PC-9 (cell line): Measurements from ENCODE around the gene SMIM10L2A. TPM values are rescaled to one million over a fixed set of nuclear protein-coding genes. Genes with fewer than 3 reads are reported as not detected.

ENCODE experiments used
- BruUV-seq: library from RNA; stranded (reverse); fragments of 400-500 nt; replicated peaks from 2 replicates; lab custom pipeline; 2021; lab: Mats Ljungman, UMichigan
- CTCF ChIA-PET: fragments of 300-600 bp; sonication (Branson Sonifier 250); formaldehyde crosslinking; loops from one replicate; lab custom pipeline; 2022; ENCODE audit warnings: antibody characterized with exemption; lab: Charles Lee
- POLR2A ChIA-PET: fragments of 300-600 bp; sonication (Branson Sonifier 250); formaldehyde crosslinking; loops from one replicate; lab custom pipeline; 2022; ENCODE audit warnings: antibody characterized with exemption; ENCODE audit not compliant: unreplicated experiment; lab: Charles Lee
- DNase-seq, 2 experiments: peaks; one replicate each; pipeline versions ENCODE4 v3.0.0 to v3.0.0-alpha.2; 2015 to 2022; ENCODE audit warnings: mixed read lengths in 1 of 2
- H2AFZ ChIP-seq: fragments of 200-600 bp; sonication (generic); 2 replicates; pipeline ENCODE4 v1.8.1; 2017; ENCODE audit warnings: antibody characterized with exemption
- H3F3A ChIP-seq: fragments of 200-600 bp; sonication (generic); 2 replicates; pipeline ENCODE4 v1.8.1; 2017; ENCODE audit warnings: antibody characterized with exemption, mild to moderate bottlenecking, low read depth; ENCODE audit not compliant: insufficient read depth
- H3K27ac ChIP-seq: fragments of 200-600 bp; sonication (generic); 2 replicates; pipeline ENCODE4 v1.6.1; 2016; ENCODE audit warnings: mixed run types
- H3K27me3 ChIP-seq: fragments of 200-600 bp; sonication (generic); 2 replicates; pipeline ENCODE4 v1.6.1; 2016; ENCODE audit warnings: low read depth, mixed run types; ENCODE audit not compliant: insufficient read depth
- H3K36me3 ChIP-seq: fragments of 200-600 bp; sonication (generic); 2 replicates; pipeline ENCODE4 v1.6.1; 2016; ENCODE audit warnings: low read depth, mixed run types
- H3K4me1 ChIP-seq: fragments of 200-600 bp; sonication (generic); replicated peaks from 2 replicates; pipeline ENCODE4 v1.6.1; 2016; ENCODE audit warnings: mixed run types; ENCODE audit not compliant: insufficient read depth
- H3K4me2 ChIP-seq: fragments of 200-600 bp; sonication (generic); 2 replicates; pipeline ENCODE4 v1.6.1; 2017; ENCODE audit warnings: mixed run types
- H3K4me3 ChIP-seq: fragments of 200-600 bp; sonication (generic); 2 replicates; pipeline ENCODE4 v1.6.1; 2016; ENCODE audit warnings: mixed run types
- H3K79me2 ChIP-seq: fragments of 200-600 bp; sonication (generic); 2 replicates; pipeline ENCODE4 v1.6.1; 2017; ENCODE audit warnings: low read depth, mixed run types
- H3K9me2 ChIP-seq: fragments of 200-600 bp; sonication (generic); 2 replicates; pipeline ENCODE4 v1.8.1; 2017; ENCODE audit warnings: mild to moderate bottlenecking; ENCODE audit not compliant: insufficient read depth
- H3K9me3 ChIP-seq: fragments of 200-600 bp; sonication (generic); 2 replicates; pipeline ENCODE4 v1.8.1; 2016; ENCODE audit warnings: low read depth; ENCODE audit not compliant: insufficient read depth
- H4K20me1 ChIP-seq: fragments of 200-600 bp; sonication (generic); 2 replicates; pipeline ENCODE4 v1.8.1; 2017; ENCODE audit not compliant: insufficient read depth
- EZH2 ChIP-seq: fragments of 200-600 bp; sonication (generic); IDR thresholded peaks from 2 replicates; pipeline ENCODE4 v1.8.0; 2017; ENCODE audit warnings: antibody characterized with exemption, low read depth
- intact Hi-C: fragments of 100-400 bp; cut with micrococcal nuclease; formaldehyde crosslinking; loops from one replicate; pipeline ENCODE4 v1.10.0; 2022; ENCODE audit not compliant: unreplicated experiment
- total RNA-seq: library from RNA; stranded (reverse); gene quantifications from 2 replicates; pipeline ENCODE4 v1.2.3, GENCODE V29; 2021
- TF ChIP-seq, protein P1 (sequence below): fragments of 200-600 bp; sonication (generic); conservative IDR thresholded peaks from 2 replicates; pipeline ENCODE4 v1.6.1; 2017; ENCODE audit warnings: mixed run types, antibody characterized with exemption, mild to moderate bottlenecking, moderate library complexity

The SMIM10L2A gene
- total RNA-seq, 1 experiment from 2014 or later, result not detected

GRCh38 chrX:135424469-135424868 lies 2.7 kb downstream of the SMIM10L2A start:
- no peaks in the 10 kb centered on the region for H3K9me3 ChIP-seq
- intact Hi-C loops, result no loop called here
- H4K20me1 ChIP-seq, result no peaks in the 10 kb centered on the region
- no peak overlapping the region for H3K27ac ChIP-seq
- H3F3A ChIP-seq, result no peaks in the 10 kb centered on the region
- no TSS peak for BruUV-seq
- TF ChIP-seq, protein P1, sequence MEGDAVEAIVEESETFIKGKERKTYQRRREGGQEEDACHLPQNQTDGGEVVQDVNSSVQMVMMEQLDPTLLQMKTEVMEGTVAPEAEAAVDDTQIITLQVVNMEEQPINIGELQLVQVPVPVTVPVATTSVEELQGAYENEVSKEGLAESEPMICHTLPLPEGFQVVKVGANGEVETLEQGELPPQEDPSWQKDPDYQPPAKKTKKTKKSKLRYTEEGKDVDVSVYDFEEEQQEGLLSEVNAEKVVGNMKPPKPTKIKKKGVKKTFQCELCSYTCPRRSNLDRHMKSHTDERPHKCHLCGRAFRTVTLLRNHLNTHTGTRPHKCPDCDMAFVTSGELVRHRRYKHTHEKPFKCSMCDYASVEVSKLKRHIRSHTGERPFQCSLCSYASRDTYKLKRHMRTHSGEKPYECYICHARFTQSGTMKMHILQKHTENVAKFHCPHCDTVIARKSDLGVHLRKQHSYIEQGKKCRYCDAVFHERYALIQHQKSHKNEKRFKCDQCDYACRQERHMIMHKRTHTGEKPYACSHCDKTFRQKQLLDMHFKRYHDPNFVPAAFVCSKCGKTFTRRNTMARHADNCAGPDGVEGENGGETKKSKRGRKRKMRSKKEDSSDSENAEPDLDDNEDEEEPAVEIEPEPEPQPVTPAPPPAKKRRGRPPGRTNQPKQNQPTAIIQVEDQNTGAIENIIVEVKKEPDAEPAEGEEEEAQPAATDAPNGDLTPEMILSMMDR, result no peak
- TF ChIP-seq EZH2, result no peak
- no peak for DNase-seq
- ChIA-PET CTCF (no interaction called here), POLR2A (no interaction called here)
- H3K4me2 ChIP-seq, result no peak overlapping the region
- H3K36me3 ChIP-seq, result no peaks in the 10 kb centered on the region
- no peak overlapping the region for H2AFZ ChIP-seq
- no peaks in the 10 kb centered on the region for H3K9me2 ChIP-seq
- no peaks in the 10 kb centered on the region for H3K79me2 ChIP-seq
- H3K4me1 ChIP-seq, result no peaks in the 10 kb centered on the region
- H3K4me3 ChIP-seq, result no peak overlapping the region
- peaks cover 44% of the 10 kb centered on the region for H3K27me3 ChIP-seq

DNA sequence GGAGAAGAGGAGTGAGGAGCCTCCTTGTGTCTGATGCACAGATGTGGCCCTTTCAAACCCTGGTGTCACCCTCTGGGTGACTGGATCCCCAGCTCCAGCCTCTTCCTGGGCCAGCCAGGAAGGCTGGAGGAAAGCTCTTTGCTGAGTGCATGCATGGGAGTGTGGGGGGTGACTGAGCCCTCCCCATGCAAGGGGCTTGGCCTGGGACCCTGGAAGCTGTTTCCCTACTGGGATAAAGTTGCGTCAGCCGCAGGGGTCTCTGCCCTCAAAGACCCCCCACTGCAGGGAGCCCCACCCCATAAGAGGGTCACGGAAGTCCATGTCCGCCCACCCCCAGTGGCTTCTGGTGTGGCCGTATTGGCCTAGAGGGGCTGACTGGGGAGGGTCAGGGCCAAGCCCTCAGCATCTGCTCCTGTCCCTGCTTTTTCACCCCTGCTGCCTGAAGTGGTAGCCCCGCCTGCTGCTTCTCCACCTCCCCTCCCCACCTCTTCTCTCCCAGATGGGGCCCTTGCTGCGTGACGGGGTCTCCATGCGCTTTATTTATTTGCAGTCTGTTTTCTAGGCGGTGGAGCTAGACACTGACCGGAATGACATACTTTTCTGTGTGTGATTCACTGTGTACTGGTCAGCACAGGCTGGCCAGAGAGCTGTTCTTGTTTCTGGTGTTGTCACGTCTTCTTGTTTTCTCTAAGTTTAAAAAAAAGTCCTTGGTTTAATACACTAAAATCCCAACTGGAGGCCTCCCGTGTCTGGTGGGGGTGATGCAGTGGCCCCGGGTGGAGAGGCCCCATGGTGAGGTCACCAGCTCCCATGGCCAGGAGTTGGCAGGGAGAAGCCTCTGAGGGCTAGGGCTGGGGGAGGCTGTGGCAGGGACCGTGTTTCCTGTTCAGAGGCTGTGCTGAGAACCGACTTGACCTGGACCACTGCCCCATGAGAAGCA lies 3.6 kb downstream of the SMIM10L2A start:
- ChIA-PET POLR2A (no interaction called here), CTCF (no interaction called here)
- intact Hi-C loops, result no loop called here
- Histone ChIP-seq H3F3A (no peaks in the 10 kb centered on the region), H3K9me2 (no peaks in the 10 kb centered on the region), H3K9me3 (no peaks in the 10 kb centered on the region), H3K27ac (no peak overlapping the region), H4K20me1 (no peaks in the 10 kb centered on the region), H3K4me3 (no peak overlapping the region), H3K27me3 (peaks cover 47% of the 10 kb centered on the region), H3K4me2 (no peak overlapping the region), H3K4me1 (no peaks in the 10 kb centered on the region), H3K79me2 (no peaks in the 10 kb centered on the region), H2AFZ (no peak overlapping the region), H3K36me3 (no peaks in the 10 kb centered on the region)
- DNase-seq, result no peak
- no TSS peak for BruUV-seq
- no peak for TF ChIP-seq EZH2
- TF ChIP-seq, protein P1, result no peak

DNA sequence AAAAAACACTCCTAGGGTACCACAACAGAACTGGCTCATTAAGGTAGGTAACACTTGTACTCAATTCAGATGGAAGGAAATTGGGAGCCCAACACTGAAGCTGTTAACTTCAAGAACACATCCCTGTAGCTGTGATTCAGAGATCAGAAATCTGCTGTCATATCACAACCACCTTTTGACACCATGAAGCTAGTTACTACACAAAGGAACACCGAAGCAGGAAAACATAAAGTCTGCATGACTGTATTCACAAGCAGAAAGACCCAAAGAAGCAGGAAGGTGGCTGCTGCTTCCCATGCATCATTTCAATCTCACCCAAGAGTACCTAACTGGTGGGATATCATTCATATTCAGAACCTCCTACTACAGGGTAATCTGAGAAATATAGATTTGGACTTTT lies 7.7 kb downstream of the SMIM10L2A start:
- no peaks in the 10 kb centered on the region for H3K79me2 ChIP-seq
- TF ChIP-seq, protein P1, result no peak
- TF ChIP-seq EZH2, result no peak
- no peak for DNase-seq
- no peaks in the 10 kb centered on the region for H3K9me2 ChIP-seq
- no TSS peak for BruUV-seq
- H3K36me3 ChIP-seq, result no peaks in the 10 kb centered on the region
- H3K4me1 ChIP-seq, result no peaks in the 10 kb centered on the region
- ChIA-PET CTCF (no interaction called here), POLR2A (no interaction called here)
- intact Hi-C loops, result no loop called here
- no peaks in the 10 kb centered on the region for H4K20me1 ChIP-seq
- H3K27me3 ChIP-seq, result peaks cover 81% of the 10 kb centered on the region
- no peak overlapping the region for H2AFZ ChIP-seq
- no peaks in the 10 kb centered on the region for H3F3A ChIP-seq
- no peak overlapping the region for H3K27ac ChIP-seq
- no peak overlapping the region for H3K4me2 ChIP-seq
- no peak overlapping the region for H3K4me3 ChIP-seq
- H3K9me3 ChIP-seq, result no peaks in the 10 kb centered on the region
